WTC11 (cell line): ENCODE measurements around the gene ABCA13.

ENCODE experiments used
- ELF4 ChIP-seq: sonication (generic); formaldehyde crosslinking; IDR thresholded peaks from 2 replicates; pipeline ENCODE4 v1.8.1; 2022; ENCODE audit warnings: low read depth, mild to moderate bottlenecking, moderate library complexity, missing genetic modification reagents
- KAT7 ChIP-seq: sonication (generic); formaldehyde crosslinking; IDR thresholded peaks from 2 replicates; pipeline ENCODE4 v1.8.1; 2023; ENCODE audit warnings: missing genetic modification reagents, mild to moderate bottlenecking, borderline replicate concordance
- ZNF232 ChIP-seq: sonication (generic); formaldehyde crosslinking; IDR thresholded peaks from 2 replicates; pipeline ENCODE4 v1.8.0; 2022; ENCODE audit warnings: mild to moderate bottlenecking, missing genetic modification reagents
- TF ChIP-seq, protein P1 (sequence below): sonication (generic); formaldehyde crosslinking; IDR thresholded peaks from 2 replicates; pipeline ENCODE4 v1.8.1; 2023; ENCODE audit warnings: mild to moderate bottlenecking, missing genetic modification reagents, moderate library complexity
- TF ChIP-seq, protein P2 (sequence below): fragments of 200-600 bp; IDR thresholded peaks from 2 replicates; pipeline ENCODE4 v1.8.0; 2022; ENCODE audit warnings: antibody characterized with exemption
- TF ChIP-seq, protein P3 (sequence below): sonication (generic); formaldehyde crosslinking; IDR thresholded peaks from 2 replicates; pipeline ENCODE4 v1.8.1; 2023; ENCODE audit warnings: mild to moderate bottlenecking, missing genetic modification reagents, moderate library complexity

DNA sequence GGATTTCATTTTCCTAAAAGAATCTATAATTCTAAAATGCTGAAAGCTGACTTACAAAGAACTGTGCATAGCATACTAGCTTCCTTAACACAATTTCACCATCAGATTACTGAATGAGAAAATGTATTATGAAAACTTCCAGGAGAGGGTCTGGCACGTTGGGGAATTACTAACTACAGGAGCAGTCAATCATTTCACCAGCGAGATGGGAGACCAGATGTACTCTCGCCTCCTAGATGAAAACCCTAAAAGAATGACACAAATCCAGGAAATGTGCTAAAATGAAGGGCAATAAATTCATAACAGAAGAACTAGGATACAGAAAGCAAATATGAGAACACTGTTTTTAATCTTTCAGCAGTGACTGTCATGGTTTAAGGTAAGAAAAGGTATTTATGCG lies 330.8 kb downstream of the ABCA13 start:
- TF ChIP-seq, protein P1, sequence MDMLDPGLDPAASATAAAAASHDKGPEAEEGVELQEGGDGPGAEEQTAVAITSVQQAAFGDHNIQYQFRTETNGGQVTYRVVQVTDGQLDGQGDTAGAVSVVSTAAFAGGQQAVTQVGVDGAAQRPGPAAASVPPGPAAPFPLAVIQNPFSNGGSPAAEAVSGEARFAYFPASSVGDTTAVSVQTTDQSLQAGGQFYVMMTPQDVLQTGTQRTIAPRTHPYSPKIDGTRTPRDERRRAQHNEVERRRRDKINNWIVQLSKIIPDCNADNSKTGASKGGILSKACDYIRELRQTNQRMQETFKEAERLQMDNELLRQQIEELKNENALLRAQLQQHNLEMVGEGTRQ (CRISPR knock-in tag): no peak
- TF ChIP-seq KAT7 (no peak), ZNF232 (CRISPR knock-in tag) (no peak), ELF4 (CRISPR knock-in tag) (no peak)
- TF ChIP-seq, protein P2, sequence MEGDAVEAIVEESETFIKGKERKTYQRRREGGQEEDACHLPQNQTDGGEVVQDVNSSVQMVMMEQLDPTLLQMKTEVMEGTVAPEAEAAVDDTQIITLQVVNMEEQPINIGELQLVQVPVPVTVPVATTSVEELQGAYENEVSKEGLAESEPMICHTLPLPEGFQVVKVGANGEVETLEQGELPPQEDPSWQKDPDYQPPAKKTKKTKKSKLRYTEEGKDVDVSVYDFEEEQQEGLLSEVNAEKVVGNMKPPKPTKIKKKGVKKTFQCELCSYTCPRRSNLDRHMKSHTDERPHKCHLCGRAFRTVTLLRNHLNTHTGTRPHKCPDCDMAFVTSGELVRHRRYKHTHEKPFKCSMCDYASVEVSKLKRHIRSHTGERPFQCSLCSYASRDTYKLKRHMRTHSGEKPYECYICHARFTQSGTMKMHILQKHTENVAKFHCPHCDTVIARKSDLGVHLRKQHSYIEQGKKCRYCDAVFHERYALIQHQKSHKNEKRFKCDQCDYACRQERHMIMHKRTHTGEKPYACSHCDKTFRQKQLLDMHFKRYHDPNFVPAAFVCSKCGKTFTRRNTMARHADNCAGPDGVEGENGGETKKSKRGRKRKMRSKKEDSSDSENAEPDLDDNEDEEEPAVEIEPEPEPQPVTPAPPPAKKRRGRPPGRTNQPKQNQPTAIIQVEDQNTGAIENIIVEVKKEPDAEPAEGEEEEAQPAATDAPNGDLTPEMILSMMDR: no peak
- TF ChIP-seq, protein P3, sequence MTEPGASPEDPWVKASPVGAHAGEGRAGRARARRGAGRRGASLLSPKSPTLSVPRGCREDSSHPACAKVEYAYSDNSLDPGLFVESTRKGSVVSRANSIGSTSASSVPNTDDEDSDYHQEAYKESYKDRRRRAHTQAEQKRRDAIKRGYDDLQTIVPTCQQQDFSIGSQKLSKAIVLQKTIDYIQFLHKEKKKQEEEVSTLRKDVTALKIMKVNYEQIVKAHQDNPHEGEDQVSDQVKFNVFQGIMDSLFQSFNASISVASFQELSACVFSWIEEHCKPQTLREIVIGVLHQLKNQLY: no peak
